Measurements from ENCODE around the gene GHSR. TPM values are rescaled to one million over a fixed set of nuclear protein-coding genes. Genes with fewer than 3 reads are reported as not detected.

GHSR gene
- total and polyA plus RNA-seq, 2 experiments from 2014 or later = not detected

GRCh38 chr3:172398484-172398883, 49.8 kb downstream of the GHSR start:
- DNase-seq (ENCODE audit: low read depth in 1 of 2, low spot score in 1 of 2) = no peak
- no peak overlapping the region for H3K27ac ChIP-seq
- H3K4me3 ChIP-seq = no peak overlapping the region
- H3K9me3 ChIP-seq (ENCODE audit: low read depth) = no peaks in the 10 kb centered on the region
- no peaks in the 10 kb centered on the region for H3K4me1 ChIP-seq (ENCODE audit: low read depth)
- H3K27me3 ChIP-seq = no peaks in the 10 kb centered on the region
- no peak for TF ChIP-seq CTCF (IDR thresholded peaks at IDR 0.05; ENCODE audit: low read depth, low read length)
- H3K36me3 ChIP-seq = peaks cover 24% of the 10 kb centered on the region

- Histone ChIP-seq H3K4me1 (ENCODE audit: low read depth) (no peaks in the 10 kb centered on the region), H3K27me3 (no peaks in the 10 kb centered on the region), H3K9me3 (ENCODE audit: low read depth) (no peaks in the 10 kb centered on the region), H3K36me3 (peaks cover 24% of the 10 kb centered on the region), H3K27ac (no peak overlapping the region), H3K4me3 (no peak overlapping the region)
- peak in 1 of 2 donors; percentile 82 for DNase-seq (ENCODE audit: low read depth in 1 of 2, low spot score in 1 of 2)
- no peak for TF ChIP-seq CTCF (IDR thresholded peaks at IDR 0.05; ENCODE audit: low read depth, low read length)
These were observed 50.4 kb downstream of the GHSR start for GRCh38 chr3:172397716-172398405.

GRCh38 chr3:172396400-172396799, 51.9 kb downstream of the GHSR start:
- Histone ChIP-seq H3K4me1 (ENCODE audit: low read depth) (no peaks in the 10 kb centered on the region), H3K9me3 (ENCODE audit: low read depth) (no peaks in the 10 kb centered on the region), H3K36me3 (peaks cover 22% of the 10 kb centered on the region), H3K4me3 (no peak overlapping the region), H3K27ac (no peak overlapping the region), H3K27me3 (no peaks in the 10 kb centered on the region)
- DNase-seq (ENCODE audit: low read depth in 1 of 2, low spot score in 1 of 2) = no peak
- TF ChIP-seq CTCF (IDR thresholded peaks at IDR 0.05; ENCODE audit: low read depth, low read length) = no peak

GRCh38 chr3:172394692-172395091, 53.6 kb downstream of the GHSR start:
- Histone ChIP-seq H3K4me3 (no peak overlapping the region), H3K36me3 (peaks cover 19% of the 10 kb centered on the region), H3K27me3 (no peaks in the 10 kb centered on the region), H3K9me3 (ENCODE audit: low read depth) (no peaks in the 10 kb centered on the region), H3K27ac (no peak overlapping the region), H3K4me1 (ENCODE audit: low read depth) (no peaks in the 10 kb centered on the region)
- no peak for TF ChIP-seq CTCF (IDR thresholded peaks at IDR 0.05; ENCODE audit: low read depth, low read length)
- DNase-seq (ENCODE audit: low read depth in 1 of 2, low spot score in 1 of 2) = no peak

Other genes with a start within 250 kb of the GHSR start
- not detected in 2 replicates for gene TNFSF10, start 75.0 kb upstream of the GHSR start, total RNA-seq
- gene TNFSF10, start 75.0 kb upstream of the GHSR start, polyA plus RNA-seq = not detected in 2 replicates

All from cardiac muscle cell (in vitro differentiated cells and primary cell).